Activated CD8-positive, alpha-beta T cell treated with anti-CD3 and anti-CD28 coated beads for 36 hours (primary cell): Measurements from ENCODE around the gene EXOC3L4. TPM values are rescaled to one million over a fixed set of nuclear protein-coding genes. Genes with fewer than 3 reads are reported as not detected.

ENCODE experiments used
- ATAC-seq: fragments of 200-7000 bp; cut with Tn5 transposase; one replicate; pipeline ENCODE4 v1.10.0; 2021; ENCODE audit warnings: mild to moderate bottlenecking, moderate library complexity
- CTCF ChIA-PET: fragments of 350-600 bp; sonication (Branson Sonifier 250); formaldehyde crosslinking; loops from one replicate; lab custom pipeline; 2021; ENCODE audit warnings: antibody characterized with exemption; lab: Charles Lee
- POLR2A ChIA-PET: fragments of 350-600 bp; sonication (Branson Sonifier 250); formaldehyde crosslinking; loops from one replicate; lab custom pipeline; 2021; ENCODE audit warnings: antibody characterized with exemption; lab: Charles Lee
- DNase-seq: peaks from one replicate; pipeline ENCODE4 v3.0.0-alpha.2; 2020
- H3K27ac Mint-ChIP-seq: one replicate; pipeline ENCODE4 v1.8.0; 2021; ENCODE audit warnings: mild to moderate bottlenecking, mixed read lengths
- H3K27me3 Mint-ChIP-seq: one replicate; pipeline ENCODE4 v1.8.0; 2021; ENCODE audit warnings: mixed read lengths
- H3K36me3 Mint-ChIP-seq: one replicate; pipeline ENCODE4 v1.8.0; 2021; ENCODE audit warnings: low read depth, mixed read lengths
- H3K4me1 Mint-ChIP-seq: one replicate; pipeline ENCODE4 v1.8.0; 2021; ENCODE audit warnings: low read depth, mixed read lengths
- H3K4me3 Mint-ChIP-seq: one replicate; pipeline ENCODE4 v1.8.0; 2021; ENCODE audit warnings: mild to moderate bottlenecking, moderate library complexity, mixed read lengths
- H3K9me3 Mint-ChIP-seq: one replicate; pipeline ENCODE4 v1.8.0; 2021; ENCODE audit warnings: mixed read lengths
- CTCF ChIP-seq: fragments of 200-600 bp; IDR thresholded peaks from one replicate; pipeline ENCODE4 v1.8.0; 2022; ENCODE audit warnings: antibody characterized with exemption, mild to moderate bottlenecking
- intact Hi-C: fragments of 100-400 bp; cut with micrococcal nuclease; formaldehyde crosslinking; loops from one replicate; pipeline ENCODE4 v1.10.0; 2022
- total RNA-seq, 2 experiments: library from RNA; stranded (reverse); gene quantifications; one replicate each; pipeline ENCODE4 v1.2.3, GENCODE V29; 2021

The EXOC3L4 gene
- total RNA-seq, 2 experiments from 2014 or later, result not detected

GRCh38 chr14:103101963-103102688 lies 7.6 kb downstream of the EXOC3L4 start:
- Mint-ChIP-seq H3K4me3 (no peak overlapping the region), H3K27me3 (peaks cover 23% of the 10 kb centered on the region), H3K27ac (no peak overlapping the region), H3K4me1 (peaks cover 4% of the 10 kb centered on the region), H3K36me3 (no peaks in the 10 kb centered on the region), H3K9me3 (no peaks in the 10 kb centered on the region)
- intact Hi-C loops, result loop anchor here (10.0 kb wide), 1 partner anchor 193 kb away; no protein-coding TSS in a partner anchor
- ChIA-PET POLR2A (no interaction called here), CTCF (interaction anchor here (1.3 to 1.8 kb wide), 3 partner anchors 23 to 40 kb away, joined by 3 to 5 read pairs (median 4); no protein-coding TSS in a partner anchor)
- no peak for ATAC-seq
- TF ChIP-seq CTCF, result no peak
- DNase-seq, result no peak

GRCh38 chr14:103102689-103103260 lies 8.2 kb downstream of the EXOC3L4 start:
- peaks cover 4% of the 10 kb centered on the region for H3K4me1 Mint-ChIP-seq
- H3K36me3 Mint-ChIP-seq, result no peaks in the 10 kb centered on the region
- no peak for TF ChIP-seq CTCF
- DNase-seq (no peak), ATAC-seq (no peak)
- H3K4me3 Mint-ChIP-seq, result no peak overlapping the region
- CTCF ChIA-PET, result interaction anchor here (0.7 to 1.8 kb wide), 5 partner anchors 23 to 191 kb away, joined by 3 to 5 read pairs (median 4); no protein-coding TSS in a partner anchor
- no peak overlapping the region for H3K27ac Mint-ChIP-seq
- POLR2A ChIA-PET, result interaction anchor here (1.4 kb wide), 1 partner anchor 233 kb away, joined by 6 read pairs; no protein-coding TSS in a partner anchor
- H3K9me3 Mint-ChIP-seq, result no peaks in the 10 kb centered on the region
- peaks cover 22% of the 10 kb centered on the region for H3K27me3 Mint-ChIP-seq
- intact Hi-C loops, result loop anchor here (10.0 kb wide), 1 partner anchor 192 kb away; no protein-coding TSS in a partner anchor

DNA sequence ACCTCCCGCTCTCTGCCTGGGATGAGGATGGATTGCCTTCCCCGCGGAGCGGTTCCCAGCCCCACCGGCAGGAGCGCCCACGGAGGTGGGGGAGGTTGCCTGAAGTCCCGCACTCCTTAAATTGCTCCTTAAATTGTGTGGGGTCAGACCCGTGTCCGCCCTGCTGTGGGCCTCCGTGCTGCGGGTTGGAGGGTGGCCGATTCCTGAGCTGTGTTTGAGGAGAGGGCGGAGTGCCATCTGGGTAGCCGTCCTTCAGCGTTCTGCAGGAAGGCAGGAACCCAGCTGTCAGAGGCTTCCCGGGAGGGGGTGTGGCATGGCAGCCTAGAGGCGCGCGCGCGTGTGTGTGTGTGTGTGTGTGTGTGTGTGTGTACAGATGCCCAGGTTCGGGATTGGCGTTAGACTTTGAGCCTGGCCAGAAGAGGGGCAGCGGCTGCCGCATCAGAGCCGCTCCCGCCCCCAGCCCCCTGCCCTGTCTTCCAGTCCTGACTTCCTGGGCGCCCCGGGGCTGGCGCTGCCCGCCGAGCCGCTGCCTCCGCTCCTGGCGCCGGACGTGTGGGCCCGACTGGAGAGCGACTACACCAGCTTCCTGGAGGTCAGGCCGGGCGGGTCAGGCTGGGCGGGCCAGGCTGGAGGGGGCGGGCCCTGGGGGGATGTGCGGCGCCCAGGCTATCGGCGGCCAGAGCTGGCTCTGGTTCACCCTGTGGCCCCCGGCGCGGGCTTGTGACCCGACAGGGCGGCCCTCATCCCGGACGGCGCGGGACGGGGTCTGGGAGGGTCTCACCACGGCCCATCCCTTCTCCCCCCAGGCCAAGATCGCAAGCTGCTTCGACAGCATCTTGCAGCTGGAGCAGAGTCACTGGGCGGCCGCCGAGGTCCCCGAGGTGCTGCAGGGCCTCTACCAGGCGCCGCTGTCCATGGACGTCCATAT lies 9.2 kb downstream of the EXOC3L4 start:
- DNase-seq, result no peak
- ATAC-seq, result no peak
- POLR2A ChIA-PET, result interaction anchor here (1.4 kb wide), 1 partner anchor 232 kb away, joined by 6 read pairs; no protein-coding TSS in a partner anchor
- intact Hi-C loops, result loop anchor here (10.0 kb wide), 1 partner anchor 191 kb away; no protein-coding TSS in a partner anchor
- TF ChIP-seq CTCF, result no peak
- H3K36me3 Mint-ChIP-seq, result no peaks in the 10 kb centered on the region
- CTCF ChIA-PET, result interaction anchor here (0.7 to 3.1 kb wide), 17 partner anchors 9 to 553 kb away, joined by 3 to 47 read pairs (median 5); partner anchors contain the start of gene EXOC3L4
- peaks cover 5% of the 10 kb centered on the region for H3K4me1 Mint-ChIP-seq
- no peak overlapping the region for H3K4me3 Mint-ChIP-seq
- H3K27me3 Mint-ChIP-seq, result peaks cover 22% of the 10 kb centered on the region
- H3K9me3 Mint-ChIP-seq, result no peaks in the 10 kb centered on the region
- no peak overlapping the region for H3K27ac Mint-ChIP-seq

- ChIA-PET POLR2A (interaction anchor here (1.4 kb wide), 1 partner anchor 231 kb away, joined by 6 read pairs; no protein-coding TSS in a partner anchor), CTCF (interaction anchor here (0.6 to 3.1 kb wide), 50 partner anchors 9 to 554 kb away, joined by 3 to 47 read pairs (median 5); partner anchors contain the start of genes EIF5, EXOC3L4 and LBHD2)
- Mint-ChIP-seq H3K4me1 (peaks cover 6% of the 10 kb centered on the region), H3K9me3 (no peaks in the 10 kb centered on the region), H3K36me3 (no peaks in the 10 kb centered on the region), H3K4me3 (no peak overlapping the region), H3K27ac (no peak overlapping the region), H3K27me3 (peaks cover 22% of the 10 kb centered on the region)
- TF ChIP-seq CTCF, result no peak
- DNase-seq (no peak), ATAC-seq (no peak)
- intact Hi-C loops, result loop anchor here (10.0 kb wide), 1 partner anchor 190 kb away; no protein-coding TSS in a partner anchor
Measured at GRCh38 chr14:103104389-103104653, 9.8 kb downstream of the EXOC3L4 start.
